H1 (cell line): ENCODE measurements around the gene RERE.

Experiments used
- CBX5 ChIP-seq: fragments of 300-800, 300-1000 bp; sonication (generic); IDR thresholded peaks from 2 replicates; pipeline ENCODE4 v1.7.1; 2016; ENCODE audit warnings: antibody characterized with exemption, low read length, low read depth
- CEBPB ChIP-seq: IDR thresholded peaks from 2 replicates; pipeline ENCODE4 v1.6.1; 2012; ENCODE audit warnings: low read depth, low read length
- GTF2F1 ChIP-seq: IDR thresholded peaks from 2 replicates; pipeline ENCODE4 v1.6.1; 2012; ENCODE audit warnings: low read depth, low read length, improper control_type of control experiment, borderline replicate concordance
- HDAC2 ChIP-seq, 2 experiments: fragments of 300-600 bp in 1 of 2; sonication (generic) in 1 of 2; IDR thresholded peaks; 2 replicates each; pipeline ENCODE4 v1.6.1; 2011 to 2012; ENCODE audit warnings: low read depth in 2 of 2, low read length in 2 of 2, mild to moderate bottlenecking in 2 of 2, moderate library complexity in 2 of 2, borderline replicate concordance in 1 of 2, inconsistent platforms in 1 of 2
- JUND ChIP-seq: IDR thresholded peaks from 2 replicates; pipeline ENCODE4 v1.6.1; 2011; ENCODE audit warnings: mild to moderate bottlenecking, improper control_type of control experiment, low read length
- MAFK ChIP-seq: IDR thresholded peaks from 2 replicates; pipeline ENCODE4 v1.6.1; 2012; ENCODE audit warnings: low read depth, mild to moderate bottlenecking, improper control_type of control experiment, low read length
- POLR2A ChIP-seq, 2 experiments: IDR thresholded peaks; 1 replicate in 1 of 2; 2 replicates in 1 of 2; pipeline ENCODE4 v1.6.1; 2011; ENCODE audit warnings: low read depth in 2 of 2, low read length in 2 of 2, mild to moderate bottlenecking in 2 of 2; ENCODE audit errors: control extremely low read depth in 1 of 2
- POLR2AphosphoS5 ChIP-seq: IDR thresholded peaks from 2 replicates; pipeline ENCODE4 v1.6.1; 2011; ENCODE audit warnings: low read depth, low read length
- RAD21 ChIP-seq, 2 experiments: IDR thresholded peaks in 1 of 2; conservative IDR thresholded peaks in 1 of 2; 2 replicates each; pipeline ENCODE4 v1.6.1; 2011; ENCODE audit warnings: low read depth in 2 of 2, low read length in 2 of 2, improper control_type of control experiment in 1 of 2, inconsistent platforms in 1 of 2, mild to moderate bottlenecking in 1 of 2, moderate library complexity in 1 of 2
- RFX5 ChIP-seq: IDR thresholded peaks from 2 replicates; pipeline ENCODE4 v1.6.1; 2011; ENCODE audit warnings: low read depth, low read length, improper control_type of control experiment, borderline replicate concordance
- SIN3A ChIP-seq, 2 experiments: IDR thresholded peaks in 1 of 2; conservative IDR thresholded peaks in 1 of 2; 2 replicates each; pipeline ENCODE4 v1.6.1; 2011 to 2012; ENCODE audit warnings: low read length in 2 of 2, improper control_type of control experiment in 1 of 2, low read depth in 1 of 2, mild to moderate bottlenecking in 1 of 2
- TAF1 ChIP-seq: IDR thresholded peaks from 2 replicates; pipeline ENCODE4 v1.6.1; 2011; ENCODE audit warnings: mild to moderate bottlenecking, low read depth, low read length
- TF ChIP-seq, protein P1 (sequence below), 3 experiments: IDR thresholded peaks; 1 replicate in 2 of 3; 2 replicates in 1 of 3; pipeline versions ENCODE4 v1.5.1 to v1.6.1; 2011; ENCODE audit warnings: low read length in 3 of 3, mild to moderate bottlenecking in 3 of 3, inconsistent platforms in 2 of 3, low read depth in 1 of 3, moderate library complexity in 1 of 3; ENCODE audit not compliant: insufficient read depth in 1 of 3; ENCODE audit errors: control extremely low read depth in 1 of 3

DNA sequence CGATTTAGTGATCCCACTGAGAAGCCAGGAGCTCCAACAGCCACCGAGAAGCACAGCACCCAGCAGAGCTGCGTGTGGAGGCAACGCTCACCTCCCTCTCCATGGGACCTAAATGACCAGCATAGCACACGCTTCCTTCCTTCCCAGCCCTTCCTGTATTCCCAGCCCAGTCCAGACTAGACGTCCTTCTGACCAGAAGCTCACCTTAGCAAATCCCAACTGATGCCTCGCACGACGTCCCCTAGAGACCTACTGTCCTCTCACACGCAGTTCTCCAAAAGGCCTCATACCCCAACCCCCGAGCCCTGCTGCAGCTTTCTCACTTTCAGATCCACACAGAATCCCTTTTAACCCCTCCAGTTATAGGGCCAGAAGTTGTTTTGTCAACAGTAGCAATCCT lies 367.1 kb downstream of the RERE start:
- TF ChIP-seq CEBPB (no peak), JUND (no peak), POLR2A (IDR thresholded peaks at IDR 0.05; ENCODE audit: control extremely low read depth in 1 of 2, low read depth in 2 of 2, low read length in 2 of 2) (no peak), POLR2AphosphoS5 (no peak), SIN3A (conservative IDR thresholded peaks at IDR 0.05 in 1 of 2, IDR thresholded peaks at IDR 0.05 in 1 of 2; ENCODE audit: low read depth in 1 of 2, low read length in 2 of 2) (no peak), GTF2F1 (no peak), RAD21 (IDR thresholded peaks at IDR 0.05 in 1 of 2, conservative IDR thresholded peaks at IDR 0.05 in 1 of 2; ENCODE audit: low read depth in 2 of 2, low read length in 2 of 2) (no peak), HDAC2 (IDR thresholded peaks at IDR 0.05; ENCODE audit: borderline replicate concordance in 1 of 2, low read depth in 2 of 2, low read length in 2 of 2) (no peak), TAF1 (no peak), MAFK (no peak), CBX5 (no peak), RFX5 (no peak)
- TF ChIP-seq, protein P1, sequence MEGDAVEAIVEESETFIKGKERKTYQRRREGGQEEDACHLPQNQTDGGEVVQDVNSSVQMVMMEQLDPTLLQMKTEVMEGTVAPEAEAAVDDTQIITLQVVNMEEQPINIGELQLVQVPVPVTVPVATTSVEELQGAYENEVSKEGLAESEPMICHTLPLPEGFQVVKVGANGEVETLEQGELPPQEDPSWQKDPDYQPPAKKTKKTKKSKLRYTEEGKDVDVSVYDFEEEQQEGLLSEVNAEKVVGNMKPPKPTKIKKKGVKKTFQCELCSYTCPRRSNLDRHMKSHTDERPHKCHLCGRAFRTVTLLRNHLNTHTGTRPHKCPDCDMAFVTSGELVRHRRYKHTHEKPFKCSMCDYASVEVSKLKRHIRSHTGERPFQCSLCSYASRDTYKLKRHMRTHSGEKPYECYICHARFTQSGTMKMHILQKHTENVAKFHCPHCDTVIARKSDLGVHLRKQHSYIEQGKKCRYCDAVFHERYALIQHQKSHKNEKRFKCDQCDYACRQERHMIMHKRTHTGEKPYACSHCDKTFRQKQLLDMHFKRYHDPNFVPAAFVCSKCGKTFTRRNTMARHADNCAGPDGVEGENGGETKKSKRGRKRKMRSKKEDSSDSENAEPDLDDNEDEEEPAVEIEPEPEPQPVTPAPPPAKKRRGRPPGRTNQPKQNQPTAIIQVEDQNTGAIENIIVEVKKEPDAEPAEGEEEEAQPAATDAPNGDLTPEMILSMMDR (IDR thresholded peaks at IDR 0.05; ENCODE audit: control extremely low read depth in 1 of 3, insufficient read depth in 1 of 3, low read depth in 1 of 3, low read length in 3 of 3): no peak
